HG02798 (cell line): ENCODE data around the gene RETN.

Experiments used
- ATAC-seq: cut with Tn5 transposase; IDR thresholded peaks from one replicate; pipeline ENCODE4 v1.9.1; 2021; ENCODE audit warnings: mild to moderate bottlenecking; ENCODE audit not compliant: unreplicated experiment, poor library complexity

RETN gene

DNA sequence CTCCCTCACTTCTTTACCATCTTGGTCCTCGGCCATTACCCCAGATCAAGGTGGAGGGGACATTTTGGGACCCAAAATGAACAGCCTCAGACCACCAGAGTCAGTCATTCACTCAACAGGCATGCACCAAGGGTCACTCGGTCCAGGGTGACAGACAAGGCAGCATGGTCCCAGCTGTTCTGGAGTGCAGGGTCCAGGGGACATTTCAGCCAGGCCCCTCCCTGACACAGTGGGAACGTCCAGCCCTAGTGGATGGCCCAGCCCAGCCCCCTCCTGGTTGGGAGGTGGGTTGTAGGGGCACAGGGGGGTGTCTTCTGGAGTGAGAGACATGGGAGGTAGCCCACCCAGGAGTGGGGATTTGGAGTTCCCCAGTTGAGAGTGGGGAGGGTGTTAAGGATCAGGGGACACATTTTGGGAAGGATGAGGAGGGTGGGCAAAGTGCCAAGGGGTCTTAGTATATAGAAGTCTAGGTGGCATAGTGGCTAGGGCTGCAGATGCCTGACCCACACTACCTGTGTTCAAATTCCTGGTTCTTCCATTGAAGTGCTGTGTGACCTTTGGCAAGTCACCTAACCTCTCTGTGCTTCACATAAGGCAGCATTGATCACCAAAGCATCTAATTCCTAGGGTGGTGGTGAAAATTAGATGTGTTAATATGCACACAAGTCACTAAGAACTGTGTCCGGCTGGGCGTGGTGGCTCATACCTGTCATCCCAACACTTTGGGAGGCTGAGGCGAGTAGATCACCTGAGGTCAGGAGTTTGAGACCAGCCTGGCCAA, 35.6 kb downstream of the RETN start:
- no peak for ATAC-seq

DNA sequence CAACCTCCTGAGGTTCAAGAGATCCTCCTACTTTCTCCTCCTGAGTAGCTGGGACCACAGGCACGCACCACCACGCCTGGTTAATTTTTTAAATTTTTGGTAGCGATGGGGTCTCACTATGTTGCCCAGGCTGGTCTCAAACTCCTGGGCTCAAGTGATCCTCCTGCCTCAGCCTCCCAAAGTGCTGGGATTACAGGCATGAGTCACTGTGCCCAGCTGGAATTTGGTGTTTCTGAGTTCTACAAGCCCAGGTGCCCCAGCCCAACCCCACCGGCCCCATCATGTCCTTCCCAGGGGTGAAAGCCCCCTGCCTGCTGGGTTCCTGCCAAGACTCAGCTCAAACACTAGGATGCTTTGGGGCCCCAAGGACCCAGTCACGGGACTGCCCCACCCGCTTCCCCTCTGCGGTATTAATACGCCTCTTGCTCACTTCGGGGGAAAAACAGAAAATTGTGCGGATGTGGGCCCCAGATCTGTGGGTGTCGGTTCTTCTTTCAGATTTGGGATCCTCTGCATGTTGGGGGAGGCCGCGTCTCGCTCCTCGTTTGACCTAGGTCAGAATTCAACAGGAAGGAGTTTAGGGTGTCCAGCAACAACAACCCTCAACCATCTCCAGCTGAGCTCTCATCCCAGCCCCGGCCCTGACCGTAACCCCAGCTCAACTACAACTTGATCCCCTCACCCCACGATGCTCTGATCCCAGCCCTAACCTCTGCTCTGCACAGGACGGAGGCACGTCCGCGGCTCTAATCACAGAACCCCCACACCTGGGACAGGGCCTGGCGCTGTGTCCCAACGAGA, 36.7 kb downstream of the RETN start:
- peak; percentile 45 for ATAC-seq

GRCh38 chr19:7706188-7706954, 37.5 kb downstream of the RETN start:
- no peak for ATAC-seq

- no peak for ATAC-seq
These were observed 38.2 kb downstream of the RETN start for GRCh38 chr19:7706955-7707456.

- no peak for ATAC-seq
These were observed 41.1 kb downstream of the RETN start for GRCh38 chr19:7709932-7710460.

DNA sequence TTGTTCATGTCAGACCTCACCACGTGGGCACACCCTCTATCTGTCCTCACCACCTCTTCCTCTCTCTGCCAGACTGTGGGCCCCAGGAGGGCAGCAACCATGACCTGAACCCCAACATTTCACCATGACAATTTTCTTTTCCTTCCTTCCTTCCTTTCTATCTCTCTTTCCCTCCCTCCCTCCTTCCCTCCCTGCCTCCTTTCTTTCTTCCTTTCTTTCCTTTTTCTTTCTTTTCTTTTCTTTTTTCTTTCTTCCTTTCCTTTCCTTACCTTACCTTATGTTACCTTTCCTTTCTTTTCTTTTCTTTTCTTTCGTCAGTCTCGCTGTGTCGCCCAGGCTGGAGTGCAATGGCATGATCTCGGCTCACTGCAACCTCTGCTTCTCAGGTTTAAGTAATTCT, 41.8 kb downstream of the RETN start:
- no peak for ATAC-seq

DNA sequence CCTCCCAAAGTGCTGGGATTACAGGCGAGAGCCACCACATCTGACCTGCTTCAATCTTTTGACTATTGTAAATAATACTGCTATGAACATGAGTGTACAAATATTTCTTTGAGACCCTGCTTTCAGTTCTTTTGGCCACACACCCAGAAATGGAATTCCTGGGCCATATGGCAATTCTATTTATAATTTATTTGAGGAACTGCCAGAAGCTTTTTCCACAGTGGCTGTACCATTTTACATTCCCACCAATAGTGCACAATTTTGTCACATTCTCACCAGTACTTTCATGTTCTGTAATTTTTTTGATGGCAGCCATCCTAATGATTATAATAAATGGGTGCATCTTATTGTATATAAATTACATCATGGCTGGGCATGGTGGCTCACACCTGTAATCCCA, 46.8 kb downstream of the RETN start:
- no peak for ATAC-seq

- ATAC-seq, result no peak
These were observed 47.9 kb downstream of the RETN start for GRCh38 chr19:7716762-7717161.

DNA sequence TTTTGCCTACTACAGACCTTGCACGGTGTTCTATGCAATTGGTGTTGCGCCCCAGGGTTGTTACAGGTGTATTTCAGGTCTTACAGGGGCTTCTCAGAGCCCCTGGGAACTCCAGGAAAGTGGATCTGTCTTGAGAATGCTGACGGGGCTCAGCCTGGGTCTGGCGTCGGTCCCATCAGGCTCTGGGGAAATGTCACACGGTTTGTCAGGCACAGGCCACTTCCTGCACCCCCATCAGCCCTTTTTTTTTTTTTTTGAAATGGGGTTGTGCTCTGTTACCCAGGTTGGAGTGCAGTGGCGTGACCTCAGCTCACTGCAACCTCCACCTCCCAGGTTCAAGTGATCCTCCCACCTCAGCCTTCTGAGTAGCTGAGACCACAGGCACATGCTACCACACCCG, 49.8 kb downstream of the RETN start:
- ATAC-seq, result no peak
